GM21526 (cell line): Measurements from ENCODE around the gene PCDHA8.
"Not testable (repeated sequence)": the region's sequence is repeated elsewhere in the genome, so short reads cannot be mapped to it uniquely, and the experiment has no call there.

Experiments used
- ATAC-seq: cut with Tn5 transposase; IDR thresholded peaks from one replicate; pipeline ENCODE4 v1.9.1; 2021; ENCODE audit warnings: moderate library complexity; ENCODE audit not compliant: unreplicated experiment, low FRiP score

PCDHA8 gene

GRCh38 chr5:140870221-140871201 is 29.5 kb downstream of the PCDHA8 start:
- no peak for ATAC-seq

DNA sequence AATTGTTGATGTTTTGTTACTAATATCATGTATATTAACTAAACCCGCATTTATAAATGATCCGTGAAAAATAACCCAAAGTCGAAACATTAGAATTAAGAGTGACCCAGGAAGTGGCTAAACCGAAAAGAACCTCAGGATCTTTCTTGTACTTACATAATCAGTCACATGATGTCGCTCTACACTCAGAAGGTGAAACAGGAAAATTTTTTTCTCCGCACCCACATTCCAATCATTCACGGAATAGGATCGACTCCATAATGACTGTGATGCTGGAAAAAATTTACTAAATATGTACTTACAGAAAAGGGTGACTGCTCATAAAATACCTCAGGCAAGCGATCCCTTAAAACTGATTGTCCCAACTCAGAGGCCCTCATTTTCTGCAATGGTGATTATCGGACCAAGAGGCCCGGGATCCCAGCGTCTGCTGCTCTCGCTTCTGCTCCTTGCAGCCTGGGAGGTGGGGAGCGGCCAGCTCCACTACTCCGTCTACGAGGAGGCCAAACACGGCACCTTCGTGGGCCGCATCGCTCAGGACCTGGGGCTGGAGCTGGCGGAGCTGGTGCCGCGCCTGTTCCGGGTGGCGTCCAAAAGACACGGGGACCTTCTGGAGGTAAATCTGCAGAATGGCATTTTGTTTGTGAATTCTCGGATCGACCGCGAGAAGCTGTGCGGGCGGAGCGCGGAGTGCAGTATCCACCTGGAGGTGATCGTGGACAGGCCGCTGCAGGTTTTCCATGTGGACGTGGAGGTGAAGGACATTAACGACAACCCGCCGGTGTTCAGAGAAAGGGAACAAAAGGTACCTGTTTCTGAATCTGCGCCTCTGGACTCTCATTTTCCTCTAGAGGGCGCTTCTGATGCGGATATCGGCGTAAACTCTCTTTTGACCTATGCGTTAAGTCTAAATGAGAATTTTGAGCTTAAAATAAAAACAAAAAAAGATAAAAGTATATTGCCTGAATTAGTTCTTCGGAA is 34.4 kb downstream of the PCDHA8 start, which contains the start of gene PCDHA12:
TSS of gene PCDHA12 (plus strand) at position 224 of the 981 bp plus-strand sequence. CDS start at position 389, 165 bp downstream.
- no peak for ATAC-seq

DNA sequence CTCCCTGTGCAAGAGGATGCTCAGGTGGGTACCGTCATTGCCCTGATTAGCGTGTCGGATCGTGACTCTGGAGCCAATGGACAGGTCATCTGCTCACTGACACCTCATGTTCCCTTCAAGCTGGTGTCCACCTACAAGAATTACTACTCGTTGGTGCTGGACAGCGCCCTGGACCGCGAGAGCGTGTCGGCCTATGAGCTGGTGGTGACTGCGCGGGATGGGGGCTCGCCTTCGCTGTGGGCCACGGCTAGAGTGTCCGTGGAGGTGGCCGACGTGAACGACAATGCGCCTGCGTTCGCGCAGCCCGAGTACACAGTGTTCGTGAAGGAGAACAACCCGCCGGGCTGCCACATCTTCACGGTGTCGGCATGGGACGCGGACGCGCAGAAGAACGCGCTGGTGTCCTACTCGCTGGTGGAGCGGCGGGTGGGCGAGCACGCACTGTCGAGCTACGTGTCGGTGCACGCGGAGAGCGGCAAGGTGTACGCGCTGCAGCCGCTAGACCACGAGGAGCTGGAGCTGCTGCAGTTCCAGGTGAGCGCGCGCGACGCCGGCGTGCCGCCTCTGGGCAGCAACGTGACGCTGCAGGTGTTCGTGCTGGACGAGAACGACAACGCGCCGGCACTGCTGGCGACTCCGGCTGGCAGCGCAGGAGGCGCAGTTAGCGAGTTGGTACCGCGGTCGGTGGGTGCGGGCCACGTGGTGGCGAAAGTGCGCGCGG is 35.7 kb downstream of the PCDHA8 start:
- ATAC-seq = not testable (repeated sequence)

DNA sequence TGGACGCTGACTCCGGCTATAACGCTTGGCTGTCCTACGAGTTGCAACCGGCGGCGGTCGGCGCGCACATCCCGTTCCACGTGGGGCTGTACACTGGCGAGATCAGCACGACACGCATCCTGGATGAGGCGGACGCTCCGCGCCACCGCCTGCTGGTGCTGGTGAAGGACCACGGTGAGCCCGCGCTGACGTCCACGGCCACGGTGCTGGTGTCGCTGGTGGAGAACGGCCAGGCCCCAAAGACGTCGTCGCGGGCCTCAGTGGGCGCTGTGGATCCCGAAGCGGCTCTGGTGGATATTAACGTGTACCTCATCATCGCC is 36.2 kb downstream of the PCDHA8 start:
- no peak for ATAC-seq

GRCh38 chr5:140881889-140882590 is 41.1 kb downstream of the PCDHA8 start, which contains the start of gene PCDHA13:
Gene PCDHA13 (plus strand): TSS chr5:140882124. CDS start chr5:140882269, 145 bp downstream.
- no peak for ATAC-seq

DNA sequence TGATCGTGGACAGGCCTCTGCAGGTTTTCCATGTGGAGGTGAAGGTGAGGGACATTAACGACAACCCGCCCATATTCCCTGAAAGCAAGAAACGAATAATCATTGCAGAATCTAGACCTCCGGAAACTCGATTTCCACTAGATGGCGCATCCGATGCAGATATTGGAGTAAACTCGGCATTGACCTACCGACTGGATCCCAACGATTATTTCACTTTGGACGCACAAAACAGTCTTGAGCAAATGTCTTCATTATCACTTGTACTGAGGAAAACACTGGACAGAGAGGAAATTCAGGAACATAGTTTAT is 41.6 kb downstream of the PCDHA8 start:
- no peak for ATAC-seq

GRCh38 chr5:140883373-140883772 is 42.4 kb downstream of the PCDHA8 start:
- ATAC-seq = no peak

- ATAC-seq = no peak
These were observed 43.1 kb downstream of the PCDHA8 start for GRCh38 chr5:140883927-140884697.
